Measurements from ENCODE around the gene ZBTB24. TPM values are rescaled to one million over a fixed set of nuclear protein-coding genes. Genes with fewer than 3 reads are reported as not detected.

Gene ZBTB24
- total RNA-seq, 1 donor from 2014 or later = 11.4 TPM

GRCh38 chr6:109513571-109514071, 30.6 kb upstream of the ZBTB24 start:
- DNase-seq (ENCODE audit: low spot score, unreplicated experiment) = no peak
- Mint-ChIP-seq H3K27me3 (no peaks in the 10 kb centered on the region), H3K4me1 (ENCODE audit: low read depth) (peaks cover 2% of the 10 kb centered on the region), H3K27ac (no peak overlapping the region), H3K4me3 (ENCODE audit: low read depth) (no peak overlapping the region), H3K9me3 (ENCODE audit: low read depth) (no peaks in the 10 kb centered on the region), H3K36me3 (ENCODE audit: insufficient read depth) (no peaks in the 10 kb centered on the region)
- no peak for TF ChIP-seq CTCF (IDR thresholded peaks at IDR 0.05; ENCODE audit: unreplicated experiment)

- Mint-ChIP-seq H3K27ac (no peak overlapping the region), H3K4me1 (ENCODE audit: low read depth) (peaks cover 2% of the 10 kb centered on the region), H3K9me3 (ENCODE audit: low read depth) (no peaks in the 10 kb centered on the region), H3K27me3 (no peaks in the 10 kb centered on the region), H3K4me3 (ENCODE audit: low read depth) (no peak overlapping the region), H3K36me3 (ENCODE audit: insufficient read depth) (no peaks in the 10 kb centered on the region)
- no peak for TF ChIP-seq CTCF (IDR thresholded peaks at IDR 0.05; ENCODE audit: unreplicated experiment)
- no peak for DNase-seq (ENCODE audit: low spot score, unreplicated experiment)
These were observed 29.3 kb upstream of the ZBTB24 start for GRCh38 chr6:109512271-109512817.

- DNase-seq (ENCODE audit: low spot score, unreplicated experiment) = no peak
- Mint-ChIP-seq H3K4me3 (ENCODE audit: low read depth) (no peak overlapping the region), H3K27me3 (no peaks in the 10 kb centered on the region), H3K4me1 (ENCODE audit: low read depth) (peaks cover 2% of the 10 kb centered on the region), H3K9me3 (ENCODE audit: low read depth) (no peaks in the 10 kb centered on the region), H3K36me3 (ENCODE audit: insufficient read depth) (no peaks in the 10 kb centered on the region), H3K27ac (no peak overlapping the region)
- no peak for TF ChIP-seq CTCF (IDR thresholded peaks at IDR 0.05; ENCODE audit: unreplicated experiment)
These were observed 28.8 kb upstream of the ZBTB24 start for GRCh38 chr6:109511832-109512231.

GRCh38 chr6:109510358-109510757, 27.3 kb upstream of the ZBTB24 start:
- no peak for TF ChIP-seq CTCF (IDR thresholded peaks at IDR 0.05; ENCODE audit: unreplicated experiment)
- Mint-ChIP-seq H3K36me3 (ENCODE audit: insufficient read depth) (no peaks in the 10 kb centered on the region), H3K4me1 (ENCODE audit: low read depth) (peaks cover 2% of the 10 kb centered on the region), H3K9me3 (ENCODE audit: low read depth) (no peaks in the 10 kb centered on the region), H3K4me3 (ENCODE audit: low read depth) (no peak overlapping the region), H3K27ac (no peak overlapping the region), H3K27me3 (no peaks in the 10 kb centered on the region)
- no peak for DNase-seq (ENCODE audit: low spot score, unreplicated experiment)

- TF ChIP-seq CTCF (IDR thresholded peaks at IDR 0.05; ENCODE audit: unreplicated experiment) = no peak
- H3K9me3 Mint-ChIP-seq (ENCODE audit: low read depth) = no peaks in the 10 kb centered on the region
- H3K4me1 Mint-ChIP-seq (ENCODE audit: low read depth) = peaks cover 6% of the 10 kb centered on the region
- H3K4me3 Mint-ChIP-seq (ENCODE audit: low read depth) = no peak overlapping the region
- no peak for DNase-seq (ENCODE audit: low spot score, unreplicated experiment)
- H3K36me3 Mint-ChIP-seq (ENCODE audit: insufficient read depth) = no peaks in the 10 kb centered on the region
- no peak overlapping the region for H3K27ac Mint-ChIP-seq
- H3K27me3 Mint-ChIP-seq = no peaks in the 10 kb centered on the region
These were observed 25.3 kb upstream of the ZBTB24 start for GRCh38 chr6:109508166-109508860.

Data from progenitor cell of endocrine pancreas (in vitro differentiated cells).